ENCODE data around the gene MAPK14. TPM values are rescaled to one million over a fixed set of nuclear protein-coding genes. Genes with fewer than 3 reads are reported as not detected.

MAPK14 gene
- total RNA-seq, 1 experiment from 2014 or later = 56.8 TPM

DNA sequence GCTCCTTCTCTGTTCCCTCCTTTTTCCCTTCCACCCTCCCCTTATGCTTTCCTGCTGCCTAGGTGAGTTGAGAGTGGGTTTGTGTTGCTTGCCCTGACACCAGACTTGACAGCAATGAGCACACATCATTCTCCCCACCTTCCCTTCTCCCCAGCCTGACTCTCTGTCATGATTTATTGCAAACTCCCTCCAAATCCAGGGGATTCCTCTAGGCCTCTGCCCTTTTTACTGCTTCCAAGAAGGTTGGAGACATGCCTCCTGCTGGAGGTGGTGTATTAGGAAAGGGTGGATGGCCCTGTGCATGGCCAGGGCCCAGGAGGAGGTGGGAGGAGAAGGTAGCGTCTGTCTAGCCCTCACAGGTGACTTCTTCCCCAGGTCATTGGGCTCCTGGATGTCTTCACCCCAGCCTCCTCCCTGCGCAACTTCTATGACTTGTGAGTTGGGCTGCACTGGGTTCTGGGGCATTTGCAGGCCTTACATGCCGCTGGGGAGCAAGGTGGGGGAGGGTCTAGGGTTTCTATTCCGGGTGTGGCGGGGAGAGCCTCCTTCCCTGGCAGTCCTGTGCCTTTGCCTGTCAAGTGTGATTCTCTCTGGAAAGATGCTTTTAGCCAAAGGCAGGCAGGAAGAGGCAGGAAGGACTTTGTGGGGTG lies 104.8 kb downstream of the MAPK14 start:
- Histone ChIP-seq H3K4me2 (ENCODE audit: low read length) (peak overlapping the region; percentile 97), H3K79me2 (ENCODE audit: low read length) (peaks cover 24% of the 10 kb centered on the region), H3F3A (ENCODE audit: low read length, unreplicated experiment) (no peaks in the 10 kb centered on the region), H2AFZ (ENCODE audit: low read length) (no peak overlapping the region), H3K36me3 (ENCODE audit: low read depth, low read length) (no peaks in the 10 kb centered on the region), H3K27ac (ENCODE audit: low read length) (no peak overlapping the region), H3K9ac (ENCODE audit: low read length) (no peak overlapping the region), H3K4me3 (ENCODE audit: low read length) (no peak overlapping the region; the same call in 1 of the 2 replicates), H3K27me3 (ENCODE audit: low read length) (no peaks in the 10 kb centered on the region), H3K9me2 (replicated peaks; ENCODE audit: low read length) (no peaks in the 10 kb centered on the region), H4K20me1 (ENCODE audit: low read length) (no peaks in the 10 kb centered on the region), H3K9me3 (ENCODE audit: low read length) (no peaks in the 10 kb centered on the region), H3K4me1 (ENCODE audit: insufficient read depth, low read length) (peaks cover 32% of the 10 kb centered on the region)
- DNase-seq (no peak), ATAC-seq (no peak)
- CTCF ChIA-PET = no interaction called here
- TF ChIP-seq EZH2 (IDR thresholded peaks at IDR 0.05; ENCODE audit: low read length, unreplicated experiment) = no peak
- TF ChIP-seq, protein P1, sequence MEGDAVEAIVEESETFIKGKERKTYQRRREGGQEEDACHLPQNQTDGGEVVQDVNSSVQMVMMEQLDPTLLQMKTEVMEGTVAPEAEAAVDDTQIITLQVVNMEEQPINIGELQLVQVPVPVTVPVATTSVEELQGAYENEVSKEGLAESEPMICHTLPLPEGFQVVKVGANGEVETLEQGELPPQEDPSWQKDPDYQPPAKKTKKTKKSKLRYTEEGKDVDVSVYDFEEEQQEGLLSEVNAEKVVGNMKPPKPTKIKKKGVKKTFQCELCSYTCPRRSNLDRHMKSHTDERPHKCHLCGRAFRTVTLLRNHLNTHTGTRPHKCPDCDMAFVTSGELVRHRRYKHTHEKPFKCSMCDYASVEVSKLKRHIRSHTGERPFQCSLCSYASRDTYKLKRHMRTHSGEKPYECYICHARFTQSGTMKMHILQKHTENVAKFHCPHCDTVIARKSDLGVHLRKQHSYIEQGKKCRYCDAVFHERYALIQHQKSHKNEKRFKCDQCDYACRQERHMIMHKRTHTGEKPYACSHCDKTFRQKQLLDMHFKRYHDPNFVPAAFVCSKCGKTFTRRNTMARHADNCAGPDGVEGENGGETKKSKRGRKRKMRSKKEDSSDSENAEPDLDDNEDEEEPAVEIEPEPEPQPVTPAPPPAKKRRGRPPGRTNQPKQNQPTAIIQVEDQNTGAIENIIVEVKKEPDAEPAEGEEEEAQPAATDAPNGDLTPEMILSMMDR (conservative IDR thresholded peaks at IDR 0.05; ENCODE audit: low read depth, low read length) = no peak
- POLR2A ChIA-PET (ENCODE audit: unreplicated experiment) = no interaction called here
- intact Hi-C loops (cut with micrococcal nuclease) = no loop called here
- BruUV-seq (replicated peaks) = no TSS peak

DNA sequence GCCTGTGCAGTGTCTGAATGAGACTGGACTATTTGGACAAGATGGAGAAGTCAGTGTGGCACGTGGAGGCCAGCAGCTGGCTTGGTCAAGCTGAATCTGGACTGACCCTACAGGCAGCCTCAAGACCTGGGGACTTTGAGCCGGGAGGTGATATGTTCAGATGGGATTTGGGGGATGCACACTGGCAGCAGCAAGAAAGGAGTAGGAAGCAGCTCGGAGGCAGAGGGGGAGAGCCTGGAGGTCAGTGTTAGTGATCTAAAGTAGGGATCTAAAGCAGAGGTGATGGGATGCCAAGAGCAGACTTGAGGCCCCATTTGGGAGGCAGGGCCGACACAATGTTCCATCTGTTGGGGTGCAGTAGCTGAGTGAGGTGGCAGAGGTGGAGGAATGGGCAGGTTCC lies 105.5 kb downstream of the MAPK14 start:
- no peak overlapping the region for H3K4me3 ChIP-seq (ENCODE audit: low read length)
- H3K9me2 ChIP-seq (replicated peaks; ENCODE audit: low read length) = no peaks in the 10 kb centered on the region
- ATAC-seq (no peak), DNase-seq (no peak)
- TF ChIP-seq EZH2 (IDR thresholded peaks at IDR 0.05; ENCODE audit: low read length, unreplicated experiment) (no peak), EZH2phosphoT487 (IDR thresholded peaks at IDR 0.05; ENCODE audit: borderline replicate concordance, low read length) (no peak)
- TF ChIP-seq, protein P1 (conservative IDR thresholded peaks at IDR 0.05; ENCODE audit: low read depth, low read length) = no peak
- no peaks in the 10 kb centered on the region for H3F3A ChIP-seq (ENCODE audit: low read length, unreplicated experiment)
- H3K27ac ChIP-seq (ENCODE audit: low read length) = no peak overlapping the region
- no peak overlapping the region for H3K9ac ChIP-seq (ENCODE audit: low read length)
- ChIA-PET CTCF (no interaction called here), POLR2A (ENCODE audit: unreplicated experiment) (no interaction called here)
- H3K4me1 ChIP-seq (ENCODE audit: insufficient read depth, low read length) = peaks cover 25% of the 10 kb centered on the region
- no peaks in the 10 kb centered on the region for H3K36me3 ChIP-seq (ENCODE audit: low read depth, low read length)
- no TSS peak for BruUV-seq (replicated peaks)
- no peaks in the 10 kb centered on the region for H3K27me3 ChIP-seq (ENCODE audit: low read length)
- no peak overlapping the region for H2AFZ ChIP-seq (ENCODE audit: low read length)
- no peak overlapping the region for H3K4me2 ChIP-seq (ENCODE audit: low read length)
- H3K9me3 ChIP-seq (ENCODE audit: low read length) = no peaks in the 10 kb centered on the region
- H4K20me1 ChIP-seq (ENCODE audit: low read length) = no peaks in the 10 kb centered on the region
- H3K79me2 ChIP-seq (ENCODE audit: low read length) = peaks cover 24% of the 10 kb centered on the region
- intact Hi-C loops (cut with micrococcal nuclease) = no loop called here

DNA sequence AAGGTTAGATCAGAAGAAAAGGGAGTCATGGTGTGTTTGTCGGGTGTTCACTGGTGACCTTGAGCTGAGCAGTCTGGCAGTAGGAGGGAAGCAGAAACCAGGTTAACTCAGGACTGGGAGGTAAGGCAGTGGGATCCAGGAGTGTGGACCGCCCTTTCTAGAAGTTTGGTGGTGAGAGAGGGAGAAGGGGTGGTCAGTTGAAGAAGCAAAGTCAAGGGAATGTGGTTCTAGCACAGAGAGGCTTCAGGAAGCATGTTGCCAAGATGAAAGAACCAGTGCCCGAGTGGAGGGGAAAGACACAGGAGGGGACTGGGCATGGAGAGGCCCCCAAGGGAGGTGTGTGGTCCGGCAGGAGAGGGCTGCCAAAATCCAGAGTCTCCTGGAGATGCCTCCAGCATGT lies 106.3 kb downstream of the MAPK14 start:
- ChIA-PET CTCF (no interaction called here), POLR2A (ENCODE audit: unreplicated experiment) (no interaction called here)
- Histone ChIP-seq H3K4me1 (ENCODE audit: insufficient read depth, low read length) (peaks cover 24% of the 10 kb centered on the region), H3F3A (ENCODE audit: low read length, unreplicated experiment) (no peaks in the 10 kb centered on the region), H3K27me3 (ENCODE audit: low read length) (no peaks in the 10 kb centered on the region), H3K9ac (ENCODE audit: low read length) (no peak overlapping the region), H3K9me3 (ENCODE audit: low read length) (no peaks in the 10 kb centered on the region), H3K36me3 (ENCODE audit: low read depth, low read length) (peaks cover 5% of the 10 kb centered on the region; the same call in 1 of the 2 replicates), H3K79me2 (ENCODE audit: low read length) (peaks cover 24% of the 10 kb centered on the region), H3K4me3 (ENCODE audit: low read length) (no peak overlapping the region), H3K9me2 (replicated peaks; ENCODE audit: low read length) (no peaks in the 10 kb centered on the region), H2AFZ (ENCODE audit: low read length) (no peak overlapping the region), H4K20me1 (ENCODE audit: low read length) (no peaks in the 10 kb centered on the region), H3K27ac (ENCODE audit: low read length) (no peak overlapping the region), H3K4me2 (ENCODE audit: low read length) (no peak overlapping the region)
- TF ChIP-seq, protein P1 (conservative IDR thresholded peaks at IDR 0.05; ENCODE audit: low read depth, low read length) = no peak
- TF ChIP-seq EZH2 (IDR thresholded peaks at IDR 0.05; ENCODE audit: low read length, unreplicated experiment) (no peak), EZH2phosphoT487 (IDR thresholded peaks at IDR 0.05; ENCODE audit: borderline replicate concordance, low read length) (no peak)
- BruUV-seq (replicated peaks) = no TSS peak
- intact Hi-C loops (cut with micrococcal nuclease) = no loop called here
- DNase-seq = no peak
- ATAC-seq = no peak

Data from PC-3 (cell line).